ENCODE data around the gene ICAM4. TPM values are rescaled to one million over a fixed set of nuclear protein-coding genes. Genes with fewer than 3 reads are reported as not detected.
"Not testable (repeated sequence)": the region's sequence is repeated elsewhere in the genome, so short reads cannot be mapped to it uniquely, and the experiment has no call there.

Gene ICAM4
- total and polyA plus RNA-seq, 2 of the 8 experiments (the other 6 are each of a cell fraction or from before 2014, with no cell fraction given), result 1.5 to 4.1 TPM

GRCh38 chr19:10336725-10337124 lies 50.0 kb downstream of the ICAM4 start:
- POLR2A ChIA-PET (ENCODE audit: partially characterized antibody), result interaction anchor here (0.7 to 2.7 kb wide), 4 partner anchors 14 to 230 kb away, joined by 3 to 9 read pairs (median 4); partner anchors contain the start of gene PPAN
- not testable (repeated sequence) for FAIRE-seq; H3K23ac ChIP-seq (ENCODE audit: insufficient read length)

More at GRCh38 chr19:10336725-10337124, 50.0 kb downstream of the ICAM4 start:
- H2AK5ac ChIP-seq (ENCODE audit: low read depth, low read length); H3K4ac ChIP-seq (replicated peaks; ENCODE audit: insufficient read length, low read depth, low read length); H4K8ac ChIP-seq (ENCODE audit: extremely low read depth, insufficient read depth, low read length); H3K56ac ChIP-seq (replicated peaks; ENCODE audit: insufficient read length, low read depth, low read length); DNase-seq (ENCODE audit: low read depth in 1 of 2, low spot score in 2 of 2); H3K4me3 ChIP-seq (ENCODE audit: extremely low read depth in 1 of 4, insufficient read depth in 2 of 4, low read depth in 3 of 4, low read length in 4 of 4); H4K91ac ChIP-seq (replicated peaks; ENCODE audit: insufficient read length, low read length); H2BK5ac ChIP-seq (ENCODE audit: low read depth, low read length); H3K9me3 ChIP-seq (ENCODE audit: insufficient read depth in 2 of 2, low read depth in 1 of 2, low read length in 1 of 2); H2BK12ac ChIP-seq (ENCODE audit: low read depth, low read length); H2AFZ ChIP-seq (ENCODE audit: low read length); H4K5ac ChIP-seq (ENCODE audit: insufficient read length, low read depth, low read length); H4K20me1 ChIP-seq (replicated peaks in 1 of 2; ENCODE audit: control insufficient read depth in 1 of 2, insufficient read depth in 2 of 2, low read length in 2 of 2); H2BK120ac ChIP-seq (replicated peaks; ENCODE audit: low read depth, low read length); H2BK15ac ChIP-seq (ENCODE audit: low read length); H3K18ac ChIP-seq (ENCODE audit: extremely low read depth, low read length); H3K27ac ChIP-seq (ENCODE audit: low read depth, low read length); H3K79me1 ChIP-seq (ENCODE audit: low read depth, low read length); H2BK20ac ChIP-seq (ENCODE audit: low read length); H3K4me2 ChIP-seq (ENCODE audit: insufficient read depth in 1 of 2, low read depth in 2 of 2, low read length in 2 of 2); H3K14ac ChIP-seq (ENCODE audit: insufficient read length); H3K36me3 ChIP-seq (ENCODE audit: control insufficient read depth in 2 of 4, insufficient read depth in 4 of 4, low read length in 3 of 4); H3K27me3 ChIP-seq (replicated peaks in 1 of 4; ENCODE audit: control insufficient read depth in 3 of 4, extremely low read depth in 1 of 4, insufficient read depth in 3 of 4, low read length in 3 of 4); H3K9ac ChIP-seq (replicated peaks in 1 of 4; ENCODE audit: extremely low read depth in 1 of 4, low read depth in 3 of 4, low read length in 3 of 4): not testable (repeated sequence)
- WGBS, 2 experiments (ENCODE audit: extremely low coverage in 1 of 2, insufficient coverage in 1 of 2, insufficient read length in 1 of 2, insufficient replicate concordance in 2 of 2, low coverage in 1 of 2, low lambda C conversion rate in 2 of 2, missing lambda C conversion rate in 1 of 2), result 90% methylated on average over 6 of the region's 9 CpGs; no CpG with 5 or more reads in 1 of the 2 experiments
- Histone ChIP-seq H3K4me1 (replicated peaks in 1 of 4; ENCODE audit: control insufficient read depth in 3 of 4, insufficient read depth in 4 of 4, low read length in 3 of 4) (peaks cover 0 to 24% (median 11%) of the 10 kb centered on the region in 4 experiments; a peak in 6 of 7 replicates), H3K23me2 (ENCODE audit: low read depth, low read length) (peaks cover 13% of the 10 kb centered on the region), H3K79me2 (ENCODE audit: control insufficient read depth in 1 of 2, insufficient read depth in 2 of 2, low read length in 2 of 2) (peaks cover 5 to 13% of the 10 kb centered on the region in 2 experiments)
- CTCF ChIA-PET (ENCODE audit: partially characterized antibody), result interaction anchor here (0.6 to 2.9 kb wide), 8 partner anchors 17 to 223 kb away, joined by 3 to 18 read pairs (median 4); partner anchors contain the start of genes ICAM4 and ICAM5

Small RNA genes within 50 kb of the gene (small RNA-seq; reads per million reads assigned to genes)
- gene AC011511.1 (ENCODE audit: insufficient read depth) (not detected), gene AC011511.4 (ENCODE audit: insufficient read depth) (not detected)

Other genes starting within 250 kb of the ICAM4 start
- 24.5 and 25.3 TPM in 2 replicates for gene SHFL, start 200.6 kb upstream of the ICAM4 start, total RNA-seq (2021; fragmentation: NEBNext Ultra II Directional; extraction: Animal tissue kit (Norgen Biotek cat#: 25700))
- gene SHFL, start 200.6 kb upstream of the ICAM4 start, polyA plus RNA-seq (2011; rRNA removed), result 37.1 and 47.0 TPM in 2 replicates
- gene ANGPTL6, start 184.3 kb upstream of the ICAM4 start, total RNA-seq (2021; fragmentation: NEBNext Ultra II Directional; extraction: Animal tissue kit (Norgen Biotek cat#: 25700)), result not detected in 2 replicates
- gene ANGPTL6, start 184.3 kb upstream of the ICAM4 start, polyA plus RNA-seq (2011; rRNA removed), result 0.20 and 0.38 TPM in 2 replicates
- gene PPAN, start 180.6 kb upstream of the ICAM4 start, total RNA-seq (2021; fragmentation: NEBNext Ultra II Directional; extraction: Animal tissue kit (Norgen Biotek cat#: 25700)), result 72.6 and 74.4 TPM in 2 replicates
- 48.8 and 74.7 TPM in 2 replicates for gene PPAN, start 180.6 kb upstream of the ICAM4 start, polyA plus RNA-seq (2011; rRNA removed)
- 17.8 and 18.0 TPM in 2 replicates for gene P2RY11, start 175.3 kb upstream of the ICAM4 start, total RNA-seq (2021; fragmentation: NEBNext Ultra II Directional; extraction: Animal tissue kit (Norgen Biotek cat#: 25700))
- 9.2 and 16.2 TPM in 2 replicates for gene P2RY11, start 175.3 kb upstream of the ICAM4 start, polyA plus RNA-seq (2011; rRNA removed)
- 281 and 284 TPM in 2 replicates for gene EIF3G, start 167.1 kb upstream of the ICAM4 start, total RNA-seq (2021; fragmentation: NEBNext Ultra II Directional; extraction: Animal tissue kit (Norgen Biotek cat#: 25700))
- 238 and 426 TPM in 2 replicates for gene EIF3G, start 167.1 kb upstream of the ICAM4 start, polyA plus RNA-seq (2011; rRNA removed)
- gene DNMT1, start 92.0 kb upstream of the ICAM4 start, total RNA-seq (2021; fragmentation: NEBNext Ultra II Directional; extraction: Animal tissue kit (Norgen Biotek cat#: 25700)), result 208 and 210 TPM in 2 replicates
- 101 and 121 TPM in 2 replicates for gene DNMT1, start 92.0 kb upstream of the ICAM4 start, polyA plus RNA-seq (2011; rRNA removed)
- gene S1PR2, start 55.6 kb upstream of the ICAM4 start, total RNA-seq (2021; fragmentation: NEBNext Ultra II Directional; extraction: Animal tissue kit (Norgen Biotek cat#: 25700)), result 18.7 and 19.4 TPM in 2 replicates
- 16.2 and 17.5 TPM in 2 replicates for gene S1PR2, start 55.6 kb upstream of the ICAM4 start, polyA plus RNA-seq (2011; rRNA removed)
- 82.3 and 90.7 TPM in 2 replicates for gene MRPL4, start 34.7 kb upstream of the ICAM4 start, total RNA-seq (2021; fragmentation: NEBNext Ultra II Directional; extraction: Animal tissue kit (Norgen Biotek cat#: 25700))
- gene MRPL4, start 34.7 kb upstream of the ICAM4 start, polyA plus RNA-seq (2011; rRNA removed), result 187 and 282 TPM in 2 replicates
- gene ICAM1, start 15.8 kb upstream of the ICAM4 start, total RNA-seq (2021; fragmentation: NEBNext Ultra II Directional; extraction: Animal tissue kit (Norgen Biotek cat#: 25700)), result 3.8 and 4.0 TPM in 2 replicates
- gene ICAM1, start 15.8 kb upstream of the ICAM4 start, polyA plus RNA-seq (2011; rRNA removed), result 5.2 and 9.4 TPM in 2 replicates
- 1.9 and 4.8 TPM in 2 replicates for gene ICAM5, start 3.0 kb downstream of the ICAM4 start, total RNA-seq (2021; fragmentation: NEBNext Ultra II Directional; extraction: Animal tissue kit (Norgen Biotek cat#: 25700))
- 3.9 and 9.0 TPM in 2 replicates for gene ICAM5, start 3.0 kb downstream of the ICAM4 start, polyA plus RNA-seq (2011; rRNA removed)
- 4.6 and 5.1 TPM in 2 replicates for gene ZGLP1, start 22.9 kb downstream of the ICAM4 start, total RNA-seq (2021; fragmentation: NEBNext Ultra II Directional; extraction: Animal tissue kit (Norgen Biotek cat#: 25700))
- 4.2 and 8.2 TPM in 2 replicates for gene ZGLP1, start 22.9 kb downstream of the ICAM4 start, polyA plus RNA-seq (2011; rRNA removed)
- gene FDX2, start 29.1 kb downstream of the ICAM4 start, total RNA-seq (2021; fragmentation: NEBNext Ultra II Directional; extraction: Animal tissue kit (Norgen Biotek cat#: 25700)), result 27.0 and 27.8 TPM in 2 replicates
- 64.4 and 80.2 TPM in 2 replicates for gene FDX2, start 29.1 kb downstream of the ICAM4 start, polyA plus RNA-seq (2011; rRNA removed)
- gene RAVER1, start 46.6 kb downstream of the ICAM4 start, total RNA-seq (2021; fragmentation: NEBNext Ultra II Directional; extraction: Animal tissue kit (Norgen Biotek cat#: 25700)), result 70.5 and 72.4 TPM in 2 replicates
- gene RAVER1, start 46.6 kb downstream of the ICAM4 start, polyA plus RNA-seq (2011; rRNA removed), result 5.7 and 17.1 TPM in 2 replicates
- gene ICAM3, start 52.7 kb downstream of the ICAM4 start, total RNA-seq (2021; fragmentation: NEBNext Ultra II Directional; extraction: Animal tissue kit (Norgen Biotek cat#: 25700)), result 16.5 TPM in 2 replicates
- gene ICAM3, start 52.7 kb downstream of the ICAM4 start, polyA plus RNA-seq (2011; rRNA removed), result 15.4 and 18.9 TPM in 2 replicates
- gene TYK2, start 93.6 kb downstream of the ICAM4 start, total RNA-seq (2021; fragmentation: NEBNext Ultra II Directional; extraction: Animal tissue kit (Norgen Biotek cat#: 25700)), result 40.8 and 42.7 TPM in 2 replicates
- gene TYK2, start 93.6 kb downstream of the ICAM4 start, polyA plus RNA-seq (2011; rRNA removed), result 32.1 and 47.6 TPM in 2 replicates
- gene CDC37, start 116.6 kb downstream of the ICAM4 start, total RNA-seq (2021; fragmentation: NEBNext Ultra II Directional; extraction: Animal tissue kit (Norgen Biotek cat#: 25700)), result 162 and 164 TPM in 2 replicates
- gene CDC37, start 116.6 kb downstream of the ICAM4 start, polyA plus RNA-seq (2011; rRNA removed), result 181 and 285 TPM in 2 replicates
- 4.4 and 5.0 TPM in 2 replicates for gene PDE4A, start 133.6 kb downstream of the ICAM4 start, total RNA-seq (2021; fragmentation: NEBNext Ultra II Directional; extraction: Animal tissue kit (Norgen Biotek cat#: 25700))
- 2.0 and 3.4 TPM in 2 replicates for gene PDE4A, start 133.6 kb downstream of the ICAM4 start, polyA plus RNA-seq (2011; rRNA removed)
- 80.6 and 82.0 TPM in 2 replicates for gene KEAP1, start 216.4 kb downstream of the ICAM4 start, total RNA-seq (2021; fragmentation: NEBNext Ultra II Directional; extraction: Animal tissue kit (Norgen Biotek cat#: 25700))
- gene KEAP1, start 216.4 kb downstream of the ICAM4 start, polyA plus RNA-seq (2011; rRNA removed), result 106 and 117 TPM in 2 replicates
- gene S1PR5, start 230.5 kb downstream of the ICAM4 start, total RNA-seq (2021; fragmentation: NEBNext Ultra II Directional; extraction: Animal tissue kit (Norgen Biotek cat#: 25700)), result 8.6 and 8.7 TPM in 2 replicates
- 2.4 and 3.6 TPM in 2 replicates for gene S1PR5, start 230.5 kb downstream of the ICAM4 start, polyA plus RNA-seq (2011; rRNA removed)